T-cell (primary cell): ENCODE data around the gene ASB2. TPM values are rescaled to one million over a fixed set of nuclear protein-coding genes. Genes with fewer than 3 reads are reported as not detected.

ENCODE experiments used
- ATAC-seq, 4 experiments: fragments of 200-7000 bp in 3 of 4; fragments of 150-1000 bp in 1 of 4; cut with Tn5 transposase; replicated peaks in 1 of 4; 1 replicate in 3 of 4; 2 replicates in 1 of 4; pipeline ENCODE4 v1.10.0; 2021; ENCODE audit warnings: moderate library complexity in 3 of 4, mild to moderate bottlenecking in 2 of 4, moderate number of reproducible peaks in 1 of 4
- CTCF ChIA-PET, 2 donors: fragments of 300-600 bp; sonication (Branson Sonifier 250); formaldehyde crosslinking; loops; one replicate each; lab custom pipeline; 2022; ENCODE audit warnings: antibody characterized with exemption in 2 of 2; lab: Charles Lee
- POLR2A ChIA-PET, 2 donors: fragments of 300-600 bp; sonication (Branson Sonifier 250); formaldehyde crosslinking; loops; one replicate each; lab custom pipeline; 2022; ENCODE audit warnings: antibody characterized with exemption in 2 of 2; lab: Charles Lee
- DNase-seq, 35 experiments: peaks; one replicate each; pipeline versions ENCODE4 v3.0.0 to v3.0.0-alpha.2; 2013 to 2023
- H3K27ac ChIP-seq: one replicate; pipeline ENCODE4 v1.5.1; 2013; ENCODE audit warnings: low read length
- H3K27me3 ChIP-seq, 2 experiments: replicated peaks in 1 of 2; 1 replicate in 1 of 2; 2 replicates in 1 of 2; pipeline versions ENCODE4 v1.6.1 to v1.7.0; 2013; ENCODE audit warnings: low read length in 1 of 2, mixed read lengths in 1 of 2; ENCODE audit not compliant: control insufficient read depth in 2 of 2, insufficient read depth in 2 of 2; ENCODE audit errors: extremely low read depth in 1 of 2
- H3K36me3 ChIP-seq, 2 donors: 1 replicate in 1 of 2; 2 replicates in 1 of 2; pipeline versions ENCODE4 v1.6.1 to v1.7.0; 2013; ENCODE audit warnings: low read length in 1 of 2; ENCODE audit not compliant: control insufficient read depth in 2 of 2, insufficient read depth in 1 of 2; ENCODE audit errors: extremely low read depth in 1 of 2
- H3K4me1 ChIP-seq, 2 experiments: 1 replicate in 1 of 2; 2 replicates in 1 of 2; pipeline versions ENCODE4 v1.6.1 to v1.7.0; 2013; ENCODE audit warnings: low read length in 2 of 2, mixed read lengths in 1 of 2; ENCODE audit not compliant: insufficient read depth in 2 of 2, control insufficient read depth in 1 of 2; ENCODE audit errors: extremely low read depth in 1 of 2
- H3K4me3 ChIP-seq, 2 donors: 1 replicate in 1 of 2; 2 replicates in 1 of 2; pipeline versions ENCODE4 v1.5.1 to v1.7.0; 2013; ENCODE audit warnings: mild to moderate bottlenecking in 2 of 2, low read length in 1 of 2, moderate library complexity in 1 of 2; ENCODE audit not compliant: control insufficient read depth in 1 of 2; ENCODE audit errors: extremely low read depth in 1 of 2
- H3K9me3 ChIP-seq: 2 replicates; pipeline ENCODE4 v1.7.0; 2013
- H3K27ac Mint-ChIP-seq, 2 donors: one replicate each; pipeline ENCODE4 v1.8.0; 2020 to 2021; ENCODE audit warnings: mild to moderate bottlenecking in 2 of 2, mixed read lengths in 2 of 2
- H3K27me3 Mint-ChIP-seq, 2 donors: one replicate each; pipeline ENCODE4 v1.8.0; 2021 to 2022; ENCODE audit warnings: mixed read lengths in 2 of 2
- H3K36me3 Mint-ChIP-seq: one replicate; pipeline ENCODE4 v1.8.0; 2021; ENCODE audit warnings: mixed read lengths
- H3K4me1 Mint-ChIP-seq, 3 donors: one replicate each; pipeline ENCODE4 v1.8.0; 2020 to 2022; ENCODE audit warnings: mixed read lengths in 3 of 3, mild to moderate bottlenecking in 1 of 3
- H3K4me3 Mint-ChIP-seq, 3 donors: one replicate each; pipeline ENCODE4 v1.8.0; 2020 to 2022; ENCODE audit warnings: mild to moderate bottlenecking in 3 of 3, mixed read lengths in 3 of 3, moderate library complexity in 3 of 3
- H3K9me3 Mint-ChIP-seq, 3 donors: one replicate each; pipeline ENCODE4 v1.8.0; 2020 to 2022; ENCODE audit warnings: mixed read lengths in 3 of 3
- WGBS: methylation state at CpG from one replicate; pipeline ENCODE4 v1.1.5; 2013; ENCODE audit warnings: missing lambda C conversion rate; ENCODE audit not compliant: insufficient coverage; 5-methylcytosine and 5-hydroxymethylcytosine counted together
- total RNA-seq, 35 experiments: library from RNA in 6 of 35; stranded (reverse) in 6 of 35; fragments of 120-200 nt in 1 of 35; gene quantifications; one replicate each; pipeline versions ENCODE4 v1.2.1 to v1.2.4 and lab custom pipeline; 2013 to 2026

The ASB2 gene
- total RNA-seq, 5 donors from 2014 or later (not counting 1 experiment from before 2014, with no cell fraction given) = 2.7 to 5.4 (median 3.3) TPM

GRCh38 chr14:93974833-93975232, 1.5 kb downstream of the ASB2 start:
- WGBS = 90% methylated on average over 11 of the region's 12 CpGs
- H3K4me1 ChIP-seq = peaks cover 13 to 74% of the 10 kb centered on the region in 2 experiments
- peaks cover 0 to 19% of the 10 kb centered on the region in 2 experiments for H3K27me3 ChIP-seq
- ATAC-seq (no peak), DNase-seq (no peak)
- H3K36me3 Mint-ChIP-seq = peaks cover 6% of the 10 kb centered on the region
- H3K27ac Mint-ChIP-seq = no peak overlapping the region
- H3K4me3 ChIP-seq = no peak overlapping the region
- POLR2A ChIA-PET = no interaction called here
- CTCF ChIA-PET = interaction anchor here in 1 of 2 donors (1.0 kb wide), 1 partner anchor 35 kb away, joined by 4 read pairs; no protein-coding TSS in a partner anchor
- no peaks in the 10 kb centered on the region for H3K36me3 ChIP-seq
- no peak overlapping the region for H3K27ac ChIP-seq
- no peak overlapping the region for H3K4me3 Mint-ChIP-seq
- no peaks in the 10 kb centered on the region for H3K9me3 ChIP-seq
- no peaks in the 10 kb centered on the region for H3K27me3 Mint-ChIP-seq
- H3K4me1 Mint-ChIP-seq = peaks cover 67 to 71% (median 70%) of the 10 kb centered on the region in 3 donors
- peaks cover 11 to 14% (median 12%) of the 10 kb centered on the region in 3 donors for H3K9me3 Mint-ChIP-seq

- POLR2A ChIA-PET = no interaction called here
- Histone ChIP-seq H3K36me3 (no peaks in the 10 kb centered on the region), H3K9me3 (no peaks in the 10 kb centered on the region), H3K27ac (no peak overlapping the region), H3K4me1 (peaks cover 13 to 76% of the 10 kb centered on the region in 2 experiments), H3K27me3 (peaks cover 0 to 19% of the 10 kb centered on the region in 2 experiments), H3K4me3 (no peak overlapping the region)
- 96% methylated on average over 6 of the region's 6 CpGs for WGBS
- H3K9me3 Mint-ChIP-seq = peaks cover 11 to 14% (median 12%) of the 10 kb centered on the region in 3 donors
- ATAC-seq (no peak), DNase-seq (no peak)
- no peak overlapping the region for H3K27ac Mint-ChIP-seq
- CTCF ChIA-PET = interaction anchor here (0.6 to 4.7 kb wide), 3 partner anchors 34 to 361 kb away, joined by 4 to 26 read pairs (median 5); no protein-coding TSS in a partner anchor
- peaks cover 64 to 67% (median 65%) of the 10 kb centered on the region in 3 donors for H3K4me1 Mint-ChIP-seq
- no peaks in the 10 kb centered on the region for H3K27me3 Mint-ChIP-seq
- peaks cover 6% of the 10 kb centered on the region for H3K36me3 Mint-ChIP-seq
- no peak overlapping the region for H3K4me3 Mint-ChIP-seq
Observed at GRCh38 chr14:93974299-93974698, 2.1 kb downstream of the ASB2 start.

GRCh38 chr14:93973607-93974006, 2.8 kb downstream of the ASB2 start:
- Histone ChIP-seq H3K4me3 (no peak overlapping the region), H3K27me3 (peaks cover 0 to 19% of the 10 kb centered on the region in 2 experiments), H3K27ac (no peak overlapping the region), H3K36me3 (no peaks in the 10 kb centered on the region), H3K4me1 (peaks cover 6 to 72% of the 10 kb centered on the region in 2 experiments), H3K9me3 (no peaks in the 10 kb centered on the region)
- ATAC-seq (no peak), DNase-seq (no peak)
- ChIA-PET CTCF (interaction anchor here (0.6 to 4.7 kb wide), 3 partner anchors 34 to 360 kb away, joined by 5 to 90 read pairs (median 26); no protein-coding TSS in a partner anchor), POLR2A (no interaction called here)
- Mint-ChIP-seq H3K9me3 (peaks cover 11 to 14% (median 12%) of the 10 kb centered on the region in 3 donors), H3K27ac (no peak overlapping the region), H3K27me3 (no peaks in the 10 kb centered on the region), H3K36me3 (peaks cover 6% of the 10 kb centered on the region), H3K4me3 (no peak overlapping the region), H3K4me1 (peaks cover 61 to 66% (median 64%) of the 10 kb centered on the region in 3 donors)
- WGBS = 100% methylated on average over 4 of the region's 6 CpGs

- Histone ChIP-seq H3K27me3 (peaks cover 0 to 17% of the 10 kb centered on the region in 2 experiments), H3K4me1 (peaks cover 3 to 63% of the 10 kb centered on the region in 2 experiments), H3K36me3 (no peaks in the 10 kb centered on the region), H3K9me3 (no peaks in the 10 kb centered on the region), H3K27ac (no peak overlapping the region), H3K4me3 (no peak overlapping the region)
- CTCF ChIA-PET = interaction anchor here (1.0 to 4.7 kb wide), 3 partner anchors 25 to 35 kb away, joined by 3 to 90 read pairs (median 26); no protein-coding TSS in a partner anchor
- POLR2A ChIA-PET = no interaction called here
- 89% methylated on average over 3 of the region's 6 CpGs for WGBS
- H3K27ac Mint-ChIP-seq = no peak overlapping the region
- DNase-seq (no peak), ATAC-seq (no peak)
- H3K4me1 Mint-ChIP-seq = peaks cover 52 to 62% (median 55%) of the 10 kb centered on the region in 3 donors
- H3K27me3 Mint-ChIP-seq = no peaks in the 10 kb centered on the region
- H3K36me3 Mint-ChIP-seq = peaks cover 6% of the 10 kb centered on the region
- no peak overlapping the region for H3K4me3 Mint-ChIP-seq
- H3K9me3 Mint-ChIP-seq = peaks cover 9 to 11% (median 11%) of the 10 kb centered on the region in 3 donors
Observed at GRCh38 chr14:93972618-93973205, 3.7 kb downstream of the ASB2 start.

GRCh38 chr14:93971635-93972027, 4.7 kb downstream of the ASB2 start:
- Mint-ChIP-seq H3K4me3 (peak overlapping the region; percentile 83 to 86 (median 83)), H3K27me3 (no peaks in the 10 kb centered on the region), H3K9me3 (peaks cover 5 to 7% (median 7%) of the 10 kb centered on the region in 3 donors), H3K27ac (peak overlapping the region; percentile 22 to 83), H3K4me1 (peaks cover 43 to 54% (median 50%) of the 10 kb centered on the region in 3 donors), H3K36me3 (peaks cover 1% of the 10 kb centered on the region)
- Histone ChIP-seq H3K27me3 (peaks cover 0 to 11% of the 10 kb centered on the region in 2 experiments), H3K27ac (no peak overlapping the region), H3K4me1 (peaks cover 3 to 62% of the 10 kb centered on the region in 2 experiments), H3K9me3 (no peaks in the 10 kb centered on the region), H3K4me3 (no peak overlapping the region), H3K36me3 (no peaks in the 10 kb centered on the region)
- ChIA-PET POLR2A (no interaction called here), CTCF (interaction anchor here (0.7 to 4.7 kb wide), 8 partner anchors 9 to 202 kb away, joined by 3 to 90 read pairs (median 3); partner anchors contain the start of gene IFI27L2 (in 1 of the 2))
- ATAC-seq = peak in 2 of 4 experiments; percentile 8 to 16
- no CpG with 5 or more reads among the region's 3 CpGs for WGBS
- DNase-seq = no peak

- Histone ChIP-seq H3K9me3 (no peaks in the 10 kb centered on the region), H3K27me3 (peaks cover 0 to 11% of the 10 kb centered on the region in 2 experiments), H3K36me3 (no peaks in the 10 kb centered on the region), H3K27ac (peak overlapping the region; percentile 26), H3K4me1 (peaks cover 3 to 62% of the 10 kb centered on the region in 2 experiments), H3K4me3 (peak overlapping the region; percentile 60 to 63)
- peak overlapping the region; percentile 83 to 86 (median 83) for H3K4me3 Mint-ChIP-seq
- H3K4me1 Mint-ChIP-seq = peaks cover 43 to 53% (median 45%) of the 10 kb centered on the region in 3 donors
- peak overlapping the region; percentile 83 to 90 for H3K27ac Mint-ChIP-seq
- no peaks in the 10 kb centered on the region for H3K36me3 Mint-ChIP-seq
- ChIA-PET CTCF (interaction anchor here (0.7 to 4.7 kb wide), 12 partner anchors 8 to 202 kb away, joined by 3 to 90 read pairs (median 3); partner anchors contain the start of genes IFI27L2 (in 1 of the 2) and OTUB2 (in 1 of the 2)), POLR2A (interaction anchor here in 1 of 2 donors (0.7 kb wide), 1 partner anchor 27 kb away, joined by 3 read pairs; no protein-coding TSS in a partner anchor)
- ATAC-seq (peak; percentile 61 to 70 (median 68)), DNase-seq (peak in 16 of 35 experiments; percentile 19 to 68 (median 27))
- WGBS = 17% methylated on average over 3 of the region's 15 CpGs
- H3K9me3 Mint-ChIP-seq = peaks cover 2 to 6% (median 6%) of the 10 kb centered on the region in 3 donors
- H3K27me3 Mint-ChIP-seq = no peaks in the 10 kb centered on the region
Observed at GRCh38 chr14:93970965-93971634, 5.3 kb downstream of the ASB2 start.
